ENCODE data around the gene MUC5B. TPM values are rescaled to one million over a fixed set of nuclear protein-coding genes. Genes with fewer than 3 reads are reported as not detected.

The MUC5B gene
- total and polyA plus RNA-seq, 11 donors, result 0.01 TPM; not detected in 10

DNA sequence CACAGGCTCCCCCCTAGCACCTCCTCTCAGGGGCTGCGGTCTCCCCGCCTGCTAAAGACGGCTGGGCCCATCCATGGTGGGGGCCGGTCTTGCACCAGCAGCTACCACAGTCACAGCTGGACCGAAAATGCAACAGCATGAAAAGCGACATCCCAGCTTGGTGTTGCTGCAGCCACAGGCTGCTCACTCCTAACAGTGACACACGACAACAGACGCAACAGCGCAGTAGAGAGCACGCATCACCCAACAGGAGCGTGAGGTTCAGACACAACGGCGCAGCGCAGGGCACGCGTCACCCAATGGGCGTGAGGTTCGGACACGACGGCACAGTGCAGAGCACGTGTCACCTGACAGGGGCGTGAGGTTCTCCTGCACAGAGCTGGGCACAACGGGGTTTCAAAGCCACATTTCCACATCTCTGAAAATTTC lies 62.5 kb downstream of the MUC5B start:
- peaks cover 0 to 89% (median 80%) of the 10 kb centered on the region in 9 donors for H3K36me3 ChIP-seq
- intact Hi-C loops (cut with DNase I), result no loop called here

GRCh38 chr11:1285876-1286275 lies 63.0 kb downstream of the MUC5B start:
- DNase-seq, result peak in 2 of 5 donors; percentile 20 to 36
- no peak for TF ChIP-seq POLR2A (IDR thresholded peaks at IDR 0.05)
- TF ChIP-seq, protein P1, sequence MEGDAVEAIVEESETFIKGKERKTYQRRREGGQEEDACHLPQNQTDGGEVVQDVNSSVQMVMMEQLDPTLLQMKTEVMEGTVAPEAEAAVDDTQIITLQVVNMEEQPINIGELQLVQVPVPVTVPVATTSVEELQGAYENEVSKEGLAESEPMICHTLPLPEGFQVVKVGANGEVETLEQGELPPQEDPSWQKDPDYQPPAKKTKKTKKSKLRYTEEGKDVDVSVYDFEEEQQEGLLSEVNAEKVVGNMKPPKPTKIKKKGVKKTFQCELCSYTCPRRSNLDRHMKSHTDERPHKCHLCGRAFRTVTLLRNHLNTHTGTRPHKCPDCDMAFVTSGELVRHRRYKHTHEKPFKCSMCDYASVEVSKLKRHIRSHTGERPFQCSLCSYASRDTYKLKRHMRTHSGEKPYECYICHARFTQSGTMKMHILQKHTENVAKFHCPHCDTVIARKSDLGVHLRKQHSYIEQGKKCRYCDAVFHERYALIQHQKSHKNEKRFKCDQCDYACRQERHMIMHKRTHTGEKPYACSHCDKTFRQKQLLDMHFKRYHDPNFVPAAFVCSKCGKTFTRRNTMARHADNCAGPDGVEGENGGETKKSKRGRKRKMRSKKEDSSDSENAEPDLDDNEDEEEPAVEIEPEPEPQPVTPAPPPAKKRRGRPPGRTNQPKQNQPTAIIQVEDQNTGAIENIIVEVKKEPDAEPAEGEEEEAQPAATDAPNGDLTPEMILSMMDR (IDR thresholded peaks at IDR 0.05), result no peak
- WGBS, 4 donors, result 94 to 95% (median 95%) methylated on average over 14 to 17 of the region's 17 CpGs
- no peak for ATAC-seq
- intact Hi-C loops (cut with DNase I), result no loop called here
- Histone ChIP-seq H3K36me3 (peaks cover 0 to 89% (median 80%) of the 10 kb centered on the region in 9 donors), H3K4me3 (no peak overlapping the region), H3K4me1 (peaks cover 0 to 11% (median 4%) of the 10 kb centered on the region in 12 donors), H3K27ac (no peak overlapping the region), H3K27me3 (no peaks in the 10 kb centered on the region), H3K9me3 (no peaks in the 10 kb centered on the region)

More for the DNA sequence above, 62.5 kb downstream of the MUC5B start:
- no peak for ATAC-seq
- Histone ChIP-seq H3K27ac (no peak overlapping the region), H3K4me1 (peaks cover 0 to 11% (median 4%) of the 10 kb centered on the region in 12 donors), H3K4me3 (no peak overlapping the region), H3K27me3 (no peaks in the 10 kb centered on the region), H3K9me3 (no peaks in the 10 kb centered on the region)
- peak in 2 of 5 donors; percentile 18 to 31 for DNase-seq
- TF ChIP-seq, protein P1 (IDR thresholded peaks at IDR 0.05), result no peak
- TF ChIP-seq POLR2A (IDR thresholded peaks at IDR 0.05), result no peak
- 94 to 97% (median 96%) methylated on average over 17 to 23 of the region's 23 CpGs for WGBS, 4 donors

DNA sequence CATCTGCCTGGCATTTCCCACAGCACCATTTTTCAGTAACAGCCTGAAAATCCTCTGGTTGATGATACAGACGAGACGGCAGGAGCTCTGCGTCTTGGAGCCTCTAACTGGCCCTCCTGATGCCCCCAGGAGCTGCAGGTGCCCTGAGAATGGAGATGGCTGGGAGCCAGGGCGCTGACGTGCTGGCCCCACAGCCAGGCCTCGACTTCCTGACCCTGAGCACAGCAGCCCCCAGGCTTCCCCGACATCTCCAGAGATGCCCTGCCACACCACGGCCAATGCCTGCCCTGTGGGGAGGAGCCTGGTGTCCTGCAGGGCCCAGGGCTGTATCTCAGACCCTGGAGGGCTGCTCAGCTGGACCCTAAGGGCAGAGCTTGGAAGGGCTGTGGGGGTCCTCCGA lies 65.1 kb downstream of the MUC5B start:
- H3K4me3 ChIP-seq, result no peak overlapping the region
- DNase-seq, result peak in 2 of 5 donors; percentile 12 to 32
- H3K9me3 ChIP-seq, result no peaks in the 10 kb centered on the region
- H3K36me3 ChIP-seq, result peaks cover 0 to 88% (median 73%) of the 10 kb centered on the region in 9 donors
- ATAC-seq, result no peak
- no peaks in the 10 kb centered on the region for H3K27me3 ChIP-seq
- H3K4me1 ChIP-seq, result peaks cover 0 to 4% (median 0%) of the 10 kb centered on the region in 12 donors
- TF ChIP-seq, protein P1 (IDR thresholded peaks at IDR 0.05), result no peak
- TF ChIP-seq POLR2A (IDR thresholded peaks at IDR 0.05), result no peak
- no peak overlapping the region for H3K27ac ChIP-seq
- intact Hi-C loops (cut with DNase I), result no loop called here
- 93 to 96% (median 95%) methylated on average over 8 to 9 of the region's 9 CpGs for WGBS, 4 donors

DNA sequence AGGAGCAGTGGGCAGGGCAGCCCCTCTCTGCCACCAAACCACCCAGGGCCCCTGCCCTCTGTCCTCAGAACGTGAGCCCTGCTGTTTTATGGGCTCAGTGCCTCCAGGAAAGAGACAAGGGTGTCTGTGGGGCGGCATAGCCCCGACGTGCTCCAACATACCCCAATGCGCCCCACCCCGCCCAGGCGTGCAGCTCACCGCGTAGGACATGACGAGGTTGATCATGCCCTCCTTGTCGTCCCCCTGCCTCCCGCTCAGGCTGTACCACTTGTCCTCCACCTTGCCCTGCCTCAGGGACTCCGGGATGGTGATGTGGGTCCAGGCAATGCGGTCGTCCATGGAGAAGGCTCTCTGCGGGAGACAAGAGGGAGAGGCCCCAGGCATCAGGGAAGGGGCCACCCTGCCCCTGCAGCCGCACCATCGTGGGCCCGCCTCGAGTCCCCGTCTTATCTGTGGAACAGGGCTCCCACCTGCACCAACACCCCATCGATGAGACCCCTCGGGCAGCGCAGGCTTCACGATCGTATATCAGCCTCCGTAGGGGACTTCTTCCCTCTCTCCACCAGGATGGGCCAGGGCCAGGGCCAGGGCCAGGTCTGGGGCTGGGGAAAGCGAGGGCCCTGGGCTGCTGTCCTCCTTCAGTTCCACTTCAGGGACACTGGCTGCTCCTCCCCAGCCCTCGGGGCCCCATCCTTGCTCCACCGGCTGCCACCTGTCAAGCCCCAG lies 65.7 kb downstream of the MUC5B start:
- 93 to 97% (median 96%) methylated on average over 21 to 30 of the region's 30 CpGs for WGBS, 4 donors
- no peak for ATAC-seq
- intact Hi-C loops (cut with DNase I), result no loop called here

More for the DNA sequence above, 65.7 kb downstream of the MUC5B start:
- TF ChIP-seq, protein P1 (IDR thresholded peaks at IDR 0.05), result no peak
- no peak for TF ChIP-seq POLR2A (IDR thresholded peaks at IDR 0.05)
- peak in 3 of 5 donors; percentile 19 to 48 (median 20) for DNase-seq
- Histone ChIP-seq H3K27ac (no peak overlapping the region), H3K4me3 (no peak overlapping the region), H3K27me3 (no peaks in the 10 kb centered on the region), H3K9me3 (no peaks in the 10 kb centered on the region), H3K4me1 (peaks cover 0 to 11% (median 0%) of the 10 kb centered on the region in 12 donors), H3K36me3 (peaks cover 0 to 88% (median 73%) of the 10 kb centered on the region in 9 donors)

Data from heart left ventricle (tissue), 16 donors.